ENCODE data around the gene KRT2.

Gene KRT2

DNA sequence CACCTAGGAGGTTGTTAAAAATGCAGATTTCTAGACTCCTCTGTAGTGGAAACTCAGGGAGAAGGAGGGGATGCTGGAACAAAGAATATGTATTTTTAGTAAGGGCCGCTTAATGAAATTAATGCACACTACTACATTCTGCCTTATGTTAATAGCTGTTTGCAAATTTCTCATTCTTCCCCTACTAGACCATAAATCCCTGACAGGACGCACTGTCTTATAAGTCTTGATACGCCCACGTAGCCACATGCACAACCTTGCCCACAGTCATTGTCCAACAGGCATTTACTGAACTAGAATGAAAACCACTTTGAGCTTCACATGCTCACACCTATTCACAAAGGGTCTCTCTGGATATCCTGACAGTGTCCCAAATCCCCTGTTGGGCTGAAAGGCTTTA, 10.5 kb downstream of the KRT2 start:
- no peak overlapping the region for H3K18ac ChIP-seq (ENCODE audit: low read depth in 1 of 2, low read length in 2 of 2)
- no peak overlapping the region for H3K4me3 ChIP-seq (ENCODE audit: insufficient read depth in 1 of 2, low read depth in 1 of 2, low read length in 2 of 2)
- H2AFZ ChIP-seq (ENCODE audit: low read depth, low read length): no peak overlapping the region
- H2BK15ac ChIP-seq (ENCODE audit: low read depth, poor library complexity, severe bottlenecking): no peak overlapping the region
- H2BK12ac ChIP-seq (ENCODE audit: low read length in 2 of 2): no peak overlapping the region
- H3K14ac ChIP-seq (ENCODE audit: low read length in 2 of 2): no peak overlapping the region
- H2BK5ac ChIP-seq (ENCODE audit: low read depth, low read length, poor library complexity, severe bottlenecking): no peak overlapping the region
- no peak overlapping the region for H2BK120ac ChIP-seq (ENCODE audit: low read depth, low read length)
- no peak for DNase-seq
- H3K4ac ChIP-seq (ENCODE audit: low read depth in 1 of 2, low read length in 2 of 2): no peak overlapping the region
- H3K27ac ChIP-seq (ENCODE audit: low read length, poor library complexity, severe bottlenecking): no peak overlapping the region
- no peak overlapping the region for H3K9ac ChIP-seq (ENCODE audit: low read length)
- H3K4me1 ChIP-seq (ENCODE audit: control insufficient read depth, insufficient read depth, low read depth, low read length): no peaks in the 10 kb centered on the region
- 65% methylated on average over 4 of the region's 4 CpGs for WGBS
- no peak overlapping the region for H3K4me2 ChIP-seq (ENCODE audit: low read length, poor library complexity, severe bottlenecking)
- H3K79me1 ChIP-seq (replicated peaks; ENCODE audit: low read length, poor library complexity, severe bottlenecking): no peaks in the 10 kb centered on the region
- H2AK5ac ChIP-seq (ENCODE audit: low read length, severe bottlenecking): no peak overlapping the region
- no peak overlapping the region for H3K23ac ChIP-seq (ENCODE audit: low read length in 2 of 2)
- peaks cover 30 to 80% of the 10 kb centered on the region in 2 experiments for H3K27me3 ChIP-seq (ENCODE audit: control insufficient read depth in 1 of 2, insufficient read depth in 1 of 2, low read length in 2 of 2)
- H4K91ac ChIP-seq (ENCODE audit: low read length): no peak overlapping the region
- no peak overlapping the region for H4K8ac ChIP-seq (ENCODE audit: low read length)
- no peaks in the 10 kb centered on the region for H3K9me3 ChIP-seq (ENCODE audit: control insufficient read depth, low read length)
- no peaks in the 10 kb centered on the region for H3K36me3 ChIP-seq (ENCODE audit: control insufficient read depth in 1 of 2, insufficient read depth in 2 of 2, low read depth in 1 of 2, low read length in 2 of 2)

DNA sequence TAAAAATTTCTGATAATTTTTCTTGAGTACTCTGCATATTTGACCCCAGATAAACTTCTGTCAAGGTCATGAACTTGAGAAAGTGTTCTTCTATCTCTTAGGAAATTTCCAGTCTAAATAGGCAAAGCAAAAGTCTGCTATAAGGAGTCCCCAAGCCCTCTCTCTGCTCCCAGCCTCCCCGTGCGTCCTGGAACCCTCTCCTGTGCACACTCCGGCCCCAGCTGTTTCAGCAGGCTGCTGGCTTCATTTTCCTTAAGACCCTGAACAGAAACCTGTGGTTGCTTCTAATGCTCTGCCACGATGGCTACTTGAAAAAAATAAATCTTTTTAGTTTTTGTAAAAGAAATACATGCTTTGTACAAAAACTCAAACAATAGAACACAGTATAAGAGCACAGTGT, 14.7 kb downstream of the KRT2 start:
- no peak overlapping the region for H3K18ac ChIP-seq (ENCODE audit: low read depth in 1 of 2, low read length in 2 of 2)
- H3K9me3 ChIP-seq (ENCODE audit: control insufficient read depth, low read length): no peaks in the 10 kb centered on the region
- DNase-seq: no peak
- H2AK5ac ChIP-seq (ENCODE audit: low read length, severe bottlenecking): no peak overlapping the region
- H3K36me3 ChIP-seq (ENCODE audit: control insufficient read depth in 1 of 2, insufficient read depth in 2 of 2, low read depth in 1 of 2, low read length in 2 of 2): no peaks in the 10 kb centered on the region
- H3K9ac ChIP-seq (ENCODE audit: low read length): no peak overlapping the region
- H3K23ac ChIP-seq (ENCODE audit: low read length in 2 of 2): no peak overlapping the region
- H3K4me2 ChIP-seq (ENCODE audit: low read length, poor library complexity, severe bottlenecking): no peak overlapping the region
- no peak overlapping the region for H2BK120ac ChIP-seq (ENCODE audit: low read depth, low read length)
- no peak overlapping the region for H2BK12ac ChIP-seq (ENCODE audit: low read length in 2 of 2)
- no peak overlapping the region for H4K91ac ChIP-seq (ENCODE audit: low read length)
- no peaks in the 10 kb centered on the region for H3K79me1 ChIP-seq (replicated peaks; ENCODE audit: low read length, poor library complexity, severe bottlenecking)
- H3K4me1 ChIP-seq (ENCODE audit: control insufficient read depth, insufficient read depth, low read depth, low read length): no peaks in the 10 kb centered on the region
- no peak overlapping the region for H3K27ac ChIP-seq (ENCODE audit: low read length, poor library complexity, severe bottlenecking)
- H3K4ac ChIP-seq (ENCODE audit: low read depth in 1 of 2, low read length in 2 of 2): no peak overlapping the region
- H2AFZ ChIP-seq (ENCODE audit: low read depth, low read length): no peak overlapping the region
- H4K8ac ChIP-seq (ENCODE audit: low read length): no peak overlapping the region
- H3K4me3 ChIP-seq (ENCODE audit: insufficient read depth in 1 of 2, low read depth in 1 of 2, low read length in 2 of 2): no peak overlapping the region
- H2BK5ac ChIP-seq (ENCODE audit: low read depth, low read length, poor library complexity, severe bottlenecking): no peak overlapping the region
- peaks cover 16 to 70% of the 10 kb centered on the region in 2 experiments for H3K27me3 ChIP-seq (ENCODE audit: control insufficient read depth in 1 of 2, insufficient read depth in 1 of 2, low read length in 2 of 2)
- H2BK15ac ChIP-seq (ENCODE audit: low read depth, poor library complexity, severe bottlenecking): no peak overlapping the region
- WGBS: 76% methylated on average over 3 of the region's 4 CpGs
- H3K14ac ChIP-seq (ENCODE audit: low read length in 2 of 2): no peak overlapping the region

GRCh38 chr12:52636592-52637258, 15.3 kb downstream of the KRT2 start:
- no peak overlapping the region for H2BK120ac ChIP-seq (ENCODE audit: low read depth, low read length)
- no peak overlapping the region for H2AFZ ChIP-seq (ENCODE audit: low read depth, low read length)
- H3K4me3 ChIP-seq (ENCODE audit: insufficient read depth in 1 of 2, low read depth in 1 of 2, low read length in 2 of 2): no peak overlapping the region
- no peaks in the 10 kb centered on the region for H3K9me3 ChIP-seq (ENCODE audit: control insufficient read depth, low read length)
- no peak overlapping the region for H4K8ac ChIP-seq (ENCODE audit: low read length)
- H2BK12ac ChIP-seq (ENCODE audit: low read length in 2 of 2): no peak overlapping the region
- H3K4ac ChIP-seq (ENCODE audit: low read depth in 1 of 2, low read length in 2 of 2): no peak overlapping the region
- no peak for DNase-seq
- no peak overlapping the region for H2BK5ac ChIP-seq (ENCODE audit: low read depth, low read length, poor library complexity, severe bottlenecking)
- no peak overlapping the region for H3K4me2 ChIP-seq (ENCODE audit: low read length, poor library complexity, severe bottlenecking)
- no peak overlapping the region for H3K27ac ChIP-seq (ENCODE audit: low read length, poor library complexity, severe bottlenecking)
- H3K14ac ChIP-seq (ENCODE audit: low read length in 2 of 2): no peak overlapping the region
- 70% methylated on average over 5 of the region's 5 CpGs for WGBS
- peaks cover 19 to 70% of the 10 kb centered on the region in 2 experiments for H3K27me3 ChIP-seq (ENCODE audit: control insufficient read depth in 1 of 2, insufficient read depth in 1 of 2, low read length in 2 of 2)
- H2AK5ac ChIP-seq (ENCODE audit: low read length, severe bottlenecking): no peak overlapping the region
- H2BK15ac ChIP-seq (ENCODE audit: low read depth, poor library complexity, severe bottlenecking): no peak overlapping the region
- no peaks in the 10 kb centered on the region for H3K79me1 ChIP-seq (replicated peaks; ENCODE audit: low read length, poor library complexity, severe bottlenecking)
- no peak overlapping the region for H3K9ac ChIP-seq (ENCODE audit: low read length)
- no peaks in the 10 kb centered on the region for H3K4me1 ChIP-seq (ENCODE audit: control insufficient read depth, insufficient read depth, low read depth, low read length)
- no peaks in the 10 kb centered on the region for H3K36me3 ChIP-seq (ENCODE audit: control insufficient read depth in 1 of 2, insufficient read depth in 2 of 2, low read depth in 1 of 2, low read length in 2 of 2)
- H4K91ac ChIP-seq (ENCODE audit: low read length): no peak overlapping the region
- H3K18ac ChIP-seq (ENCODE audit: low read depth in 1 of 2, low read length in 2 of 2): no peak overlapping the region
- peak overlapping the region in 1 of 2 experiments; percentile 64 for H3K23ac ChIP-seq (ENCODE audit: low read length in 2 of 2)

DNA sequence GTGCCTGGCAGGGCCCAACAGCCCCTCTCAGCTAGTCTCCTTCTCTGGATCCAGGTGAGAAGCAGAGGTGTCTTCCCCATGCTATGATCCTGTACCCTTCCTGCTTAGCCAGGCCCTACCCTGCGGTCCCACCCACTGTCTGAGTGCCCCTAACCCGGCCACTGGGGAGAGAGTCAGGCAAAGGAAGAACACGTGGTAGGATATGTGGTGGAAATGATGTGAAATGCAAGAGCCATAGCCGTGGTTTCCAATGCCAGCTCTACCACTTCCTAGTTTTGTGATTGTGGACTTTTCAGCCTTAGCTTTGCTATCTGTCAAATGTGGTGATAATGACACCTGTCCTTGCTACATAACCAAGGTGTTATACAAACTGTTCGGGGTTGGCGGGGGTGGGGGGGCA, 15.8 kb downstream of the KRT2 start:
- H3K36me3 ChIP-seq (ENCODE audit: control insufficient read depth in 1 of 2, insufficient read depth in 2 of 2, low read depth in 1 of 2, low read length in 2 of 2): no peaks in the 10 kb centered on the region
- H2BK120ac ChIP-seq (ENCODE audit: low read depth, low read length): no peak overlapping the region
- H3K18ac ChIP-seq (ENCODE audit: low read depth in 1 of 2, low read length in 2 of 2): no peak overlapping the region
- no peak for DNase-seq
- peaks cover 14 to 70% of the 10 kb centered on the region in 2 experiments for H3K27me3 ChIP-seq (ENCODE audit: control insufficient read depth in 1 of 2, insufficient read depth in 1 of 2, low read length in 2 of 2)
- no peak overlapping the region for H2BK12ac ChIP-seq (ENCODE audit: low read length in 2 of 2)
- H3K4me2 ChIP-seq (ENCODE audit: low read length, poor library complexity, severe bottlenecking): no peak overlapping the region
- H3K23ac ChIP-seq (ENCODE audit: low read length in 2 of 2): no peak overlapping the region
- no peaks in the 10 kb centered on the region for H3K79me1 ChIP-seq (replicated peaks; ENCODE audit: low read length, poor library complexity, severe bottlenecking)
- H3K4me3 ChIP-seq (ENCODE audit: insufficient read depth in 1 of 2, low read depth in 1 of 2, low read length in 2 of 2): no peak overlapping the region
- no peaks in the 10 kb centered on the region for H3K9me3 ChIP-seq (ENCODE audit: control insufficient read depth, low read length)
- H2AFZ ChIP-seq (ENCODE audit: low read depth, low read length): no peak overlapping the region
- no peak overlapping the region for H4K91ac ChIP-seq (ENCODE audit: low read length)
- no peak overlapping the region for H3K4ac ChIP-seq (ENCODE audit: low read depth in 1 of 2, low read length in 2 of 2)
- no peaks in the 10 kb centered on the region for H3K4me1 ChIP-seq (ENCODE audit: control insufficient read depth, insufficient read depth, low read depth, low read length)
- H2AK5ac ChIP-seq (ENCODE audit: low read length, severe bottlenecking): no peak overlapping the region
- WGBS: 73% methylated on average over 4 of the region's 6 CpGs
- no peak overlapping the region for H2BK5ac ChIP-seq (ENCODE audit: low read depth, low read length, poor library complexity, severe bottlenecking)
- H3K14ac ChIP-seq (ENCODE audit: low read length in 2 of 2): no peak overlapping the region
- H4K8ac ChIP-seq (ENCODE audit: low read length): no peak overlapping the region
- no peak overlapping the region for H3K27ac ChIP-seq (ENCODE audit: low read length, poor library complexity, severe bottlenecking)
- no peak overlapping the region for H3K9ac ChIP-seq (ENCODE audit: low read length)
- no peak overlapping the region for H2BK15ac ChIP-seq (ENCODE audit: low read depth, poor library complexity, severe bottlenecking)

Data from mesenchymal stem cell (in vitro differentiated cells and primary cell).